Ovary (tissue), 3 donors: ENCODE results near the gene HHAT.

Experiments used
- CTCF ChIP-seq, 3 donors: fragments of 450-650 bp in 2 of 3; fragments of 200-600 bp in 1 of 3; IDR thresholded peaks; one replicate each; pipeline versions ENCODE4 v1.5.1 to v1.8.0; 2016 to 2022; ENCODE audit warnings: antibody characterized with exemption in 3 of 3, mild to moderate bottlenecking in 1 of 3
- EP300 ChIP-seq: sonication (generic); formaldehyde crosslinking; IDR thresholded peaks from one replicate; pipeline ENCODE4 v1.6.1; 2017; ENCODE audit warnings: antibody characterized with exemption
- POLR2A ChIP-seq: fragments of 450-650 bp; IDR thresholded peaks from one replicate; pipeline ENCODE4 v1.6.1; 2017; ENCODE audit warnings: antibody characterized with exemption, mild to moderate bottlenecking, moderate library complexity
- donor health status: DM: no; HTN: no; CAD: no.

GRCh38 chr1:210332719-210333398 lies 4.2 kb downstream of the HHAT start:
- TF ChIP-seq CTCF (IDR thresholded peaks at IDR 0.05) (no peak), POLR2A (no peak), EP300 (no peak)
